ENCODE measurements around the gene HVCN1.
"Not testable (repeated sequence)": the region's sequence is repeated elsewhere in the genome, so short reads cannot be mapped to it uniquely, and the experiment has no call there.

HVCN1 gene, protein sequence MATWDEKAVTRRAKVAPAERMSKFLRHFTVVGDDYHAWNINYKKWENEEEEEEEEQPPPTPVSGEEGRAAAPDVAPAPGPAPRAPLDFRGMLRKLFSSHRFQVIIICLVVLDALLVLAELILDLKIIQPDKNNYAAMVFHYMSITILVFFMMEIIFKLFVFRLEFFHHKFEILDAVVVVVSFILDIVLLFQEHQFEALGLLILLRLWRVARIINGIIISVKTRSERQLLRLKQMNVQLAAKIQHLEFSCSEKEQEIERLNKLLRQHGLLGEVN

DNA sequence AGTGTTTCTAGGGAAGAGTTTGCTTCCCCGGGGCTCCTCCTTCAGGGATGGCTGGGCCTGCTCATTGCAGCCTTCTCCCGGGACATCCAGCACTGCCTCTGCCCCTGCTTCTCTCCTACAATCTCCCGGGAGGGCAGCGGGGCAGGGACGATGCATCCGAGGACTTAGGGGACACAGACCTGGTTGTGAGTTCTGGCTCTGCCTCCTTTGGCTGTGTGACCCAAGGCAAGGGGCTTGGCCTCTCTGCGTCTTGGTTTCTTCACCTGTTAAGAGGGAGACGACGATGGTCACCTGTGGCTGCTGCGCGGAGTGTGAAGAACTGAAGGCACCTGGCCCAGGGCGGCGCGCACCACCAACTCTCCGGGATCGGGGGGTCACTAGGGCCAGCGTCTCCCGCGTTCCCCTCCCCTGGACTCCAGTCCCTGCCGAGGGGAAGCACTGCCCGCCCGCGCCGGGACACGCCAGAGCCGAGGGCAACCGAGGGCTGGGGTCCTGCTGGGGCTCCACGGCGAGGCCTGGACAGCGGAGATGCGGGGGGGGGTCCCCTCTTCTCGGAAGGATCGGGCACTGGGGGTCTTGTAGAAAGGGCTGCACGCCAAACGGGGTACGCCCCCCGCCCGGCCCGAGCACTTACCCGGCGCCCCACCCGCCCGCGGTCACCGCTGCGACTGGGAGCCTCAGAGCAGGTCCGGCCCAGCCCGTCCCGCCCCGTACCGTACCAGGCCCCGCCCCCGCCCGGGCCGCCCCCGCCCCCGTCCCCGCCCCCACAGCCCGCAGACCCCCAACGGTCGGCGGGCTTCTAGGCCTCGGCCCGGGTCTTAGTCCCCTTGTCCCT is at the start of gene HVCN1:
HVCN1 (minus strand) TSS at position 670 of the 835 bp plus-strand sequence. CDS start 5,870 bp downstream, outside the sequence.
- DNase-seq (ENCODE audit: low read depth) = no peak

DNA sequence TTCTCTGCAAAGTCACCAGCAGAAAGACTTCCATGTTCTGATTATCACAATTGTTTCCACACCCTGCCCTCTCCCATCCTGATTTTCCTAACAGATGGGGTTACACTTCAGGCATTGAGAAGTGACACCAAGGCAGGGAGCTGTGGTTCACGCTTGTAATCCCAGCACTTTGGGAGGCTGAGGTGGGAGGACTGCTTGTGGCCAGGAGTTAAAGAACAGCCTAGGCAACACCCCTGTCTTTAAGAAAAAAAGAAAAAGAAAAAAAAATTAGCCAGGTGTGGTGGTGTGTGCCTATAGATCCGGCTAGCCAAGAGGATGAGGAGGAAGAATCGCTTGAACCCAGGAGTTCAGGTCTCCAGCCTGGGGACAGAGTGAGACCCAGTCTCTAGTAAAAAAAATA is 48.6 kb upstream of the HVCN1 start:
- DNase-seq (ENCODE audit: low read depth) = no peak

DNA sequence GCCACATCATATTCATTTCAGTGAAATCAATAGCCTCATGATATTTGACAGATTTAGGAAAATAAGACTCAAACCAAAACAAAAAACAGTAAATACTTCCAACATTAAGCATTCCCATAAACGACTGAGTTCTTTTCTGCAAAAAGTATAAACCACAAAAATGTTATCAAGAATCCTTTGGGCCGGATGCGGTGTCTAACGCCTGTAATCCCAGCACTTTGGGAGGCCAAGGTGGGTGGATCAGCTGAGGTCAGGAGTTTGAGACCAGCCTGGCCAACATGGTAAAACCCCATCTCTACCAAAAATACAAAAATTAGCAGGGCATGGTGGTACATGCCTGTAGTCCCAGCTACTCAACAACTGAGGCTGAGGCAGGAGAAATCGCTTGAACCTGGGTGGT is 48.1 kb upstream of the HVCN1 start:
- DNase-seq (ENCODE audit: low read depth) = not testable (repeated sequence)

DNA sequence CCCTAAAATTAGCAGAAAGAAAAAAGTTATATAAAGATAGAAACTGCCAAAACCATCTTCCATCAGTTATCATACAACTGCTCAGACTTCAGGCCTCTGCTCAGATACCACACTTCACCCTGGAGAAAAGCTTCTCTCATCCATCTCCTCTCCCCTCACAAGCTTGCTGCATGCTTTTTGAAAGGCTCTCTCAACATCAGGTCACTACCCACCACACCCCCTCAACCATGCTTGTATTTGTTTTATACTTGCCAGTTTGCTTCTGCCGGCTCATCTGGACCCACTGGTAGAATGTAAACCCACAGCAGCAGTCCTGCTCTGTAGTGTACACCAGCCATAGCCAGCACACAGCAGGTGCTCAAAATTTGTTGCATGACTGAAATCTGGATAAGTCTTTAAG is 45.0 kb upstream of the HVCN1 start:
- no peak for DNase-seq (ENCODE audit: low read depth)

DNA sequence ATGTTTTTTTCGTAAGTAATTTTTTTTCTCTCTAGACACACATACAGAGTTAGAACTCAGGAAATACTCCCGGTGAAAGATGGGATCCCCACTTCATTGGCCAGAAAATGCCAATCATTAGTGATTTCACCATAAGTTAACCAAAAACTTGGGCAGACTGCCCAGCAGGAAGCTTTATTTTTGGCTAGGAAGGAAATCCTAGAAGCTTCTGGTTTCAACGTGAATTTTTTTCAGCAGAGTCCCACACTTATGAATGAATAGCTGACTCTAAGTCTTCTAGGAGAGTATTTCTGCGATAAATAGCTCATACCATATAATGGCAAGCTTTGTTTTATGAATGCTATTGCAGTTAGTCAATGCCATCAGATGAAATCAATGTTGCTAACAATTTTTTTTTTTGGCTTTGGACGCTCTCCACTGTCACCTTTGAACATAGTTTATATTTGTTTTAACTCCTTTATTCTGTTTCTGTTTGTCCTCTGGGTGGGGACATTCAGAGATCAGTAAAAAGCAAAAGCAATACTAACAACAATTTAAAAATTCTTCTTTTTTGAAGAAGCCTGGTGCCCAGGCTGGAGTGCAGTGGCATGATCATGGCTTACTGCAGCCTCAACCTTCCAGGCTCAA is 44.3 kb upstream of the HVCN1 start:
- no peak for DNase-seq (ENCODE audit: low read depth)

DNA sequence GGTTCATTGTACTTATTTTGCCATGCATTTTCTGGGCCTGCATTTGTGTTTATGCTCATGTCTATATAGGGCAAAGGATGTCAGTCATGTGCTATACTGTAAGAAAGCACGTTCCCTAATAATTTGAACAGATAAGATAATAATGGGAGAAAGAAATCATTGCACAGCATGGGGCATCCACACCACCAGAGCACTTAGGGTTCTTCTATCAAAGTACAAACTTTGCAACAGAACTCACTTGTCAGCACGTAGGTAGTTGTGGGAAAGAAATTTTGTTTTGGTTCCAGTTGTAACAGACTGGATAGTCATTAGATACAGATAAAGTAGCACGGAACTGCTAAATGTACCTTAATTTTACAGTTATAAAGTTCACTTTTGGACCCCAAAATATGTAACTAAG is 43.7 kb upstream of the HVCN1 start:
- no peak for DNase-seq (ENCODE audit: low read depth)

DNA sequence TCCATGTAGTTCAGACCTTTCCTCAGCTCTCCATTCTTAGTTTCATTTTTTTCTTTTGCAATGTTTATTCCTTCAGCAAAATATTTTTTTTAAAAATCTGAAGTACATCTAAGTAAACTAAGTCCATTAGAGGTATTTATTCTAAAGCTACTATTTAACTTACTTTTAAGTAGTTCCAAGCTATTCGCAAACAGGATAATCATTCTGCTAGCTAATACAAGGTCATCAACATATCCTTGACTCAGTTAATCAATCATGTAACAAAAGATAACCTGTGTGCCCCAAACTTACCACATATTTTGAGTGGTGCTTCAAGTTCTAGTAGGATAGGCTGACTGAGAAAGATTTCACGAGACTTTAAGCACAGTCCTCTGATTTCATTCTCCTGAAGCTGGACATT is 42.6 kb upstream of the HVCN1 start:
- no peak for DNase-seq (ENCODE audit: low read depth)

DNA sequence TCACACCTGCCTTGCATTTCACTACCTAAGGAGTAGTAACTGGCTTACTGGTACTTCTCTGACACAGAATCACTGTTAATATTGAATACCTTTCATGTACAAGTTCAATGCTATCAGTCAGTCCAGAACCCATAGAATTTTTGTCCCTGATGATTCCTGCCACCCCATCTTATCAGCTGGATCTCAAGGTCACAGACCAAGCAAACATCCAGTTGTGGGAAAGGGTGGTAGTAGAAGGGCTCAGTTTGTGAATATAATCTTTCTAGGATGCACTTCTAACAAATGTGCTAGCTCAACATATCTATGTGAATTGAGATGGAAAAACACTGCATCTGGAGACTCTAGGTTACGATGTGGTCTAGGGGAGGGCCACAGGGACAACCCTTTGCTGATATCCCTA is 39.7 kb upstream of the HVCN1 start:
- no peak for DNase-seq (ENCODE audit: low read depth)

DNA sequence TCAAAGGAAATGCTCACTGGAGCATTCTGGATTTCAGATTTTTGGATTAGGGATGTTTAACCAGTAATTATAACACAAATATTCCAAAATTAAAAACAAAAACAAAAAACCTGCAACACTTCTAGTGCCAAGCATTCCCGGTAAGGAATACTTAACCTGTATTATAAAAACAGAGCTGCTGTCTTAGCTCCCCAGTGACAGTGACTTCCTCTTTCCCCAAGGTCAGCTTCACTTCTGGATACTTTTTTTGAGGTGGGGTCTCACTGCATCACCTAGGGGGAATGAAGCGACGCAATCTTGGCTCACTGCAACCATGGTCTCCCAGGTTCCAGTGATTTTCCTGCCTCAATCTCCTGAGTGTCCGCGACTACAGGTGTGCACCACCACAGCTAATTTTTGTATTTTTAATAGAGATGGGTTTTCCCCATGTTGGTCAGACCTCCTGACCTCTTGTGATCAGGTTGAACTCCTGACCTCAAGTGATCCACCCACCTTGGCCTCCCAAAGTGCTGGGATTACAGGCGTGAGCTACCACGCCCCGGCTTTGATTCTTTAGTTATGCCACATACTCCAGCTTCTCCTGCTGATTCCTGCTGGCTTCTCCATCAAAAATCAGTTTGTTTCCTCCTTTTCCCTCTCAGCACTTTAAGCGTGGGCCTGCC is 37.9 kb upstream of the HVCN1 start:
- no peak for DNase-seq (ENCODE audit: low read depth)

DNA sequence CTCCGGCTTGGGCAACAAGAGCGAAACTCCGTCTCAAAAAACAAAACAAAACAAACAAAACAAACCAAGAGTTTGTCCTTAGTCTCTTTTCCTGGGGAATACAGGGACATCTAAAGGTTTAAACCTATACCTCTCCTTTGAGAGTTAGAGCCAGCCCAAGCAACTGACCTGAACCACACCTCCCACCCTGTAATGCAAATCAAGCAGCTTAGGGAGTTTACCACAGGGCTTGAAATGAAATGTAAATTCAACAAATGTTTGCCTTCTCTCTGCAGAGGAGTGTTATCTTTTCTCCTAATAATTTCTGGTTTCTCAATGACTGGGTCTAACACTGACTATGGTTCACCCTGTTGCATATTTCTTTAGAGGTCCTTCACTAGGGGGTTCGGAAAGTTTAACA is 37.1 kb upstream of the HVCN1 start:
- no peak for DNase-seq (ENCODE audit: low read depth)

DNA sequence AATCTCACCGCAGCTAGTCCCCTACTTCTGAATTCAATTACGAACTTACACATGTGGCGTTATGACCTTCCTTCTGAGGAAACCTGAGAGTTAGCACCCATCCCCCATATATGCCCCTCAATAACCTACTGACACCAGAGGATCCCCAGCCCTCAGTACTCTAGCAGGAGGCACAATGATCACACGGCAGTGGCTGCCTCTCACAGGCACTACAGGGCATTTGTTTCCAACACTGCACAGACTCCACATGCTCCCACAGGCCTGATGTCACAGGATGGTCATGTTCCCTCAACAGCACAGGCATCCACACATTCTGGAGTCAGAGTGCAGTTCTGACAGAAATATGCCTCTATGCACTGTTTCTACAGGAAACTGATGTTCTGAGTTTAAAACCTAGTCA is 36.4 kb upstream of the HVCN1 start:
- no peak for DNase-seq (ENCODE audit: low read depth)

DNA sequence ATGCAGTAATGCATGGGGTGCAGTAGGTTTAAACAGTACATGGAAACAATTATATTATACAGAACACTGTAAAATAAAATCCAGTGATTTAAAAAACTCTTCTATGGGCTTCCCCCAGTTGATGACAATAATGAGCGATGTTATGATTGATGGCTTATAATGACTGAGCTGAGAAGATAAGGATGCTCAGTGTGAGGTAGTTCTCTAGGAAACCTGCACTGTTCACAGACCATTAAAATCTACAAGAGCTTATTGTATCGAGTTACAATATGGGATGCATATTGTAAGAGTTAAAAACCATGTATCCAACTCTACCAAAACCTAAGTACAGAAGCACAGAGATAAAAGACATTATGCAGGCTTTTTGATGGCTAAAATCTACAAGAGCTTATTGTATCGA is 34.0 kb upstream of the HVCN1 start:
- not testable (repeated sequence) for DNase-seq (ENCODE audit: low read depth)

DNA sequence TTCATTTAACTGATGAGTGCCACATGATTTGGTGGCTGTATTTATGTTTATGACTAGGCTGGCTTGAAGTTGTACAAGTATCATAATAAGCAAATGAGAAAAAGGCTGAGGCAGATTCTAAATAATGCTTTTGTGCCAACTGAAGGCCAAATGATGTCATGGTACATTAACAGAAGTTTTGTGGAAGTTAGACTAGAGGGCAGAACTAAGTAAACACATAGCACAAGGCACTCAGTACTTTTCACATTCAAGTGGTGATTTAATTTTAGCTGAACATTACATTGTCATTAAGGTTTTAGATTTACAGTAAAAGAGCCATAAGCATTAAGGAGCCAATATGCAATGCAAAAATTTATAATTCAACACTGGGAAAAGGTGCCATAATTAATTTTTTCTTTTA is 32.7 kb upstream of the HVCN1 start:
- no peak for DNase-seq (ENCODE audit: low read depth)

DNA sequence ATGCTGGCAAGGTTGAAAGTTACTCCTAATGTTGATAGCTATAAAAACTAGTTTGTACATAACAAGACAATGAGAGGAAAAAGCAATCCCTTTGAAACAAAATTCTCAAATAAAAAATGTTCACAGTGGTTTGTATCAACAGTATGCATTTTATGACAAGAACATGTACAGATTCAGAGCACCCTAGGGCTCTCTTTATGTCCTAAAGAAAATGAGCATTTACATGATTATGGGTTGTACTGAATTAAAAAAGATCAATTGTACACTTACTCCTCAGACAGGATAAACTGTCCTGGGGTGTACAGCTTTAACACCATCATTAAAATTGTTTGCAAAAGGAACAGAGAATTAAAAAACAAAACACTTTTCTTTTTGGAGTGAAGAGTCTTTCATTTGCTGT is 31.6 kb upstream of the HVCN1 start:
- no peak for DNase-seq (ENCODE audit: low read depth)

DNA sequence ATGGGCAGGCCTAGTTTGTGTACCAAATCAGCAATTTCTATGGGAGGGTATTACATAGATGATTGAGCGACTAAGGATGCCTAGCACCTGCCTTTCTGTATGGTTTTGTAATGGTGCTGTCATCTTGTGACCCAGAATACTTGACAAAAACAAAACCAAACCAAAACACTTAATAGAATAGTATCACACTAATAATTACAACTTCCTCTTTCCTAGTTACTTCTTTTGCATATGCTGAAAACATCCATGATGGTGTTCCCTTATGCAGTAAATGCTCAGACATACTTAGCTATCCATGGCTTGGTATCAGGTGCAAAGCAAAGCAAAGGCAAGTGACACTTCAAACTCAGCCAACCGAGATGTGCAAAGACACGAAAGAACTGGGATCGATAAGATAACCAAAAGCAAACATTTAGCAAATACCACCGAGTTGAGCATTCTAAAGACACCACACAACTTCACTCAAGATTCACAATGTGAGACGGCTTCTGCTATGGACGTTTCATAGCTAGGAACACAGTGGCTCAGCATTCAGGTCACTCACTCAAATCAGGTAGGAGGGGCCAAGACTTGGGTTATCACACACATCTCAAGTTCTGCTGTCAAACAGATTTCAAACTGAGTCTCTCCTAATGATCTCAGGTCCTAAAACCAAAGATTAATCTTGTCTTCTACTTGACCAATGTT is 29.4 kb upstream of the HVCN1 start:
- DNase-seq (ENCODE audit: low read depth) = no peak

DNA sequence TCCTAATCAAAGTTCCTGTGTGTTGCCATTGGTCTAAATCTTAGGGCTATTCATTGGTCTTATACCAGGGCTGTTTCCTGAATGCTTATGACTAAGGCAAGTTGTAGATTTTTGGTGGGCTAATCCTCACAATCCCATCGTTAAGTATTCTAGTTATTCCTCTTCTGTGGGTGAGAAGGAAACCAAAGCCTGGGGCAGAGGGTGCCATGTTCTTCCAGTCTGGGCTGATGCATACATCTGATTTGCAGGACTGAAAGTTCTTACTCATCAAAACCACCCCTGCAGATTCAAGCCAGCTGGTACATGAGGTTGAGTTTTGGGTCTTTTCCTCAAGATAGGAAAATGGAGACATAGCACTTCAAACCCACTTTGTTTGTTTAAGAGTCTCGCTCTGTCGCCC is 28.1 kb upstream of the HVCN1 start:
- DNase-seq (ENCODE audit: low read depth) = no peak

DNA sequence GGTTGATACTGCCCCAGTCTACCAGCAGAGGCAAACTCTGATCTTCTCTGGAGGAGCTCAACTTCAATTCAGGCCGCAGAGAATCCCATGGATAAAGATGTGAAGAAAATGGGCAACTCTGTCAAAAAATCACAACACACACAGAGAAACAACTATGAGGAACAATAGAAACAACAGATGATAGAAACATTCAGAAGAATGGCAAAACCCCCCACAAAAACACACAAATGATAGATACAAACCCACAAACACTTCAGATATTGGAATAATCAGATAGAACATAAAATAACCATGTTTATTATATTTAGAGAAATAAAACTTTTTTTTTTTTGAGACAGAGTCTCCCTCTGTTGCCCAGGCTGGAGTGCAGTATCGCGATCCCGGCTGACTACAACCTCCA is 20.0 kb upstream of the HVCN1 start:
- DNase-seq (ENCODE audit: low read depth) = no peak

DNA sequence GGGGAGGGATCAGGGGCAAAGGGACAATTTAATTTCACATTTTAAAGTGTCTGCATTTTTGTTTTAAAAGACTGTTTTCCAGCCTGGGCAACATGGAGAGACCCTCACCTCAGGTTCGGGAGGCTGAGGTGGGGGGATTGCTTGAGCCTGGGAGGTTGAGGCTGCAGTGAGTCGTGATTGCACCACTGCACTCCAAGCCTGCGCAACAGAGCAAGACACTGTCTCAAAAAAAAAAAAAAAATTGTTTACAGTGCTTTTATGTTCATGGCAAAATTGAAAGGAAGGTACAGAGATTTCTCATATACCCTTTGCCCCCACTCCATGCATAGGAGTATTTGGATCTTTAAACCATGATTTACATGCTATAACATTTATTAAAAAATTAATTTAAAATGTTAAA is 16.4 kb upstream of the HVCN1 start:
- DNase-seq (ENCODE audit: low read depth) = no peak

DNA sequence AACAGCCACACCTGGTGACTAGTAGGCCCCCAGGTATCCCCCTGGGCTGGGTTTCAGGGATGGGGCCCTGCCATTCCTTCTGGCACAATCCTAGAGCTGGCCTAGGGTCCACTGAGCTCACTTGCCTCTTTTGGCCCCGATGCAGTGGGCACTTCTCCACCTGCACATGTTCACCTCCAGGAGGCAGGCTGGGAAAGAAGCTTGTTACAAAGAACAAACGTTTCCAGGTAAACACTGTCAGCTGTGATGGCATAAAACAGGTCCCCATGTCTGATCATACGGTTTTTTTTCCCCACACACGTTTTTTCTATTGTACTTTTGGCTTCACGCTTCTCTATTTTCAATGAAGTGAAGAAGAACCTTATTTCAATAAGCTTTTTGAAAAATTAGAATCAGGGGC is 15.8 kb upstream of the HVCN1 start:
- DNase-seq (ENCODE audit: low read depth) = no peak

DNA sequence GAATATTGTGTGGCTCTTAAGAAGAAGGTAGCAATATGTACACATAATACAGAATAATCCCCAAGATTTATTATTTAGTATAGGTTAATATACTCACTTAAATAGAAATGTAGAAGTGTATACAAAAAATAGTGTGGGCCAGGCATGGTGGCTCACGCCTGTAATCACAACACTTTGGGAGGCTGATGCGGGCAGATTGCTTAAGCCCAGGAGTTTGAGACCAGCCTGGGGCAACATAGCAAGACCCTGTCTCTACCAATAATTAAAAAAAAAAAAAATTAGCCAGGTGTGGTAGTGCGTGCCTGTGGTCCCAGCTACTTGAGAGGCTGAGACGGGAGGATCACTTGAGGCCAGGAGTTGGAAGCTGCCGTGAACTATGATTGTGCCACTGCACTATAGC is 15.3 kb upstream of the HVCN1 start:
- DNase-seq (ENCODE audit: low read depth) = no peak

DNA sequence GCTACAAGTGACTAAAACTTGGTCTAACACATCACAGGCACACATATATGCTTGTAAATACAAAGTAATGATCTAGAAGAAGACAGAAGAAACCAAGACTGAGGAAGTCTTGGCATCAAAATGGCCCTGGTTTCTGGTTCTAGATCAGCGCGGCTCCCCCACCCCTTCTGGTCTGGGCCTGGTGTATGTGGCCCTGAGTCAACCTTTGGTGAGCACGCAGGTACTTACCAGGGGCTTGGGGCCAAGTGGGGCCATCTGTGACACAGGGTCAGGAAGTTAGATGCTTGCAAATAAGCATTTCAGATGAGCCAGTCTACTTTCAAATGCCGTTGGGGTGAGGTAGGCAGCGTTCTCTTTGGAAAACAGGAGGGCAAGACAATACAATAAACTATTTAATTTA is 13.2 kb upstream of the HVCN1 start:
- no peak for DNase-seq (ENCODE audit: low read depth)
